HG03159 (cell line): ENCODE measurements around the gene CREBL2.
A peak's percentile ranks its signal among the peaks of the same experiment; 100 is the strongest.
"Not testable (repeated sequence)": the region's sequence is repeated elsewhere in the genome, so short reads cannot be mapped to it uniquely, and the experiment has no call there.

Experiments
- ATAC-seq: cut with Tn5 transposase; IDR thresholded peaks from one replicate; pipeline ENCODE4 v1.9.1; 2021; ENCODE audit warnings: mild to moderate bottlenecking, moderate library complexity; ENCODE audit not compliant: unreplicated experiment

The CREBL2 gene

DNA sequence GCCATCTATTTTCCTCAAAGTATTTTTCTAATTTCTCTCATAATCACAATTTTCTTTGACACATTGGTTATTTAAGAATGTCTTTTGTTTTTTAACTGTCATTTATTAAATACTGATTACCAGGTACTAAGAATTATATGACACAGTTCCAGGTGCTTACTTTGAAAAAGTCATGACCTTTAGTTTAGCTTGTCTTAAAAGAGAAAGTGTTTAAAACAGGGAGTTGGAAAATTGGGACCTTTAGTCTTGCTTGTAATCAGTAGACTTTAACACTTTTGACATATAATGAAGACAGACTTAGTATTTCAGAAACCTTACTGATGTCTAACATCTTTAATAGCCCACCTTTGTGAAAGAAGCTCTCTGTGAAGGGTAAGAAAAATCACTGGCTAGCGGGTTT, 19.2 kb downstream of the CREBL2 start:
- ATAC-seq, result no peak

- ATAC-seq, result no peak
Observed at GRCh38 chr12:12635651-12636050, 24.0 kb downstream of the CREBL2 start.

DNA sequence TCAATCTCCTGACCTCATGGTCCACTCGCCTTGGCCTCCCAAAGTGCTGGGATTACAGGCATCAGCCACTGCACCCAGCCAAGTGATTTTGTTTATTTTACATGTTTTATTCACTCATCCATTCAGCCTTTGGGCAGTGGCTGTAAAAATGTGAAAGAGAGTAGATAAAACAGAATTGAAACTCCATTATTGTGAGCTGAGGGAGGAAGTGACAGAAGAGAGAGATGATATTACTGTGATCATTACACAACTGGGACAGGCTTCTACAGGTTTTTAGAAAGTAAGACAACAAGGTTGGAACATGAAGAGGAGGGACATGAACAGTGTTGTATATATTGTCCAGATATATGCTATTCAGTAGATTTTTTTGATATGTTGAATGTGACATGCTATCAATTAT, 25.0 kb downstream of the CREBL2 start:
- peak; percentile 46 for ATAC-seq

- ATAC-seq, result not testable (repeated sequence)
Observed at GRCh38 chr12:12639995-12640394, 28.3 kb downstream of the CREBL2 start.

- no peak for ATAC-seq
Observed at GRCh38 chr12:12641650-12642049, 30.0 kb downstream of the CREBL2 start.

DNA sequence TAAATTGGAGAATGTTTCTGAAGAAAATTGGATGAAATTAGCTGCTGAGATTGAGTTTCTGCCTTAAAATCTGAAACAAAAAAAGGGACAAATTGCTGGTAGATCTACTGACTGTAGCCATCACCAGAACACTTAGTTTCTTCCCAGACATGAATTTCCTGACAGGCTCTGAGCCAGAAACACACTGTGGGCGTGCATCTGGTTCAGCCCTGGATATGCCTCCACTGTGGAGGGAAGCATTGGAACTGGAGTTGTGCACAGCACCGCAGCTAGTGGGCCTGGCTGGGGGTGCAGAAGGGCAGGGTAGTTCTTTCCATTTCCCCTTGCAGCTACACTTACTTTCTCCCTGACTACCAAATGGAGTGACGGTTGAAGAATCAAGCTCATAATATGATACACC, 31.2 kb downstream of the CREBL2 start:
- ATAC-seq, result no peak

GRCh38 chr12:12645485-12645884, 33.8 kb downstream of the CREBL2 start:
- peak; percentile 57 for ATAC-seq

DNA sequence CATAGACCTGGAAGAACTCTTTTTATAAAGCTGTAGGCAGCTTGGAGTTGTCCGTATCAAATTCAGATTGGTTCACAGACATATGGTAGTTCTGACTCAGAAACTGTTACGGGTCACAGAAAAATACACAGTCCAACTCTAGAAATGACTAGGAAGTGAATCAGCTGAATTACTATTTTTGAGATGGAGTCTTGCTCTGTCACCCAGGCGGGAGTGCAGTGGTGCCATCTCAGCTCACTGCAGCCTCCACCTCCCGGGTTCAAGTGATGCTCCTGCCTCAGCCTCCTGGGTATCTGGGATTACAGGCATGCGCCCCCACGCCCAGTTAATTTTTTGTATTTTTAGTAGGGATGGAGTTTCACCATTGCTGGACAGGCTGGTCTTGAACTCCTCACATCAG, 34.3 kb downstream of the CREBL2 start:
- ATAC-seq, result peak; percentile 66

- ATAC-seq, result no peak
Observed at GRCh38 chr12:12646483-12647072, 34.9 kb downstream of the CREBL2 start.

DNA sequence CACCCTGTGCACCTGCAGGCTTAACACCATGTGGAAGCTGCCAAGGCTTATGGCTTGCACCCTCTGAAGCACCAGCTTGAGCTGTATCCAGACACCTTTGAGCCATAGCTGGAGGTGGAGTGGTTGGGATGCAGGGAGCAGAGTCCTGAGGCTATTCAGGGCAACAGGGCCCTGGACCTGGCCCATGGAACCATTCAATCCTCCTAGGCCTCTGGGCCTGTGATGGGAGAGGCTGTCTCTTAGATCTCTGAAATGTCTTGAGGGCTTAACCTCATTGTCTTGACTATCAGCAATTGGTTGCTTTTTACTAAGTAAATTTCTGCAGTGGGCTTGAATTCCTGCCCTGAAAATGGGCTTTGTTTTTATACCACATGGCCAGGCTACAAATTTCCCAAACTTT, 36.6 kb downstream of the CREBL2 start:
- no peak for ATAC-seq

DNA sequence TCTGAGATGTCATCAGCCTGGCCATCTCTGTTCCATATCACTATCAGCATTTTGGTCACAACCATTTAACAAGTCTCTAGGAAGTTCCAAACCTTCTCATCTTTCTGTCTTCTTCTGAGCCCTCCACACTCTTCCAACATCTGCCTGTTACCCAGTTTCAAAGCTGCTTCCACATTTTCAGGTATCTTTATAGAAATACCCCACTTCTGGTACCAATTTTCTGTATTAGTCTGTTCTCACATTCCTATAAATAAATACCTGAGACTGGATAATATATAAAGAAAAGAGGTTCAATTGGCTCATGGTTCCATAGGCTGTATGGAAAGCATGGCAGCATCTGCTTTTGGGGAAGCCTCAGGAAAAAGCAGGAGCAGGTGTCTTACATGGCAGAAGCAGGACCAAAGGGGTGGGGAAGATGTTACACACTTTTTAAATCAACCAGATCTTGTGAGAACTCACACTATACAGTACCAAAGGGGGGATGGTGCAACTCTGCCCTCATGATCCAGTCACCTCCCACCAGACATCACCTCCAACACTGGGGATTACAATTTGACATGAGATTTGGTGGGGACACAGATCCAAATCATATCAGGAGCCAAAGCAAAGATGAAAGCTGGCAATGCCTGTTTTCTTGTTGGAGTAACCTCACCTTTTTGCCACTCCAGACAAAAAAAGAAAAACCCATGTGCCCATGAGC, 37.4 kb downstream of the CREBL2 start:
- no peak for ATAC-seq

DNA sequence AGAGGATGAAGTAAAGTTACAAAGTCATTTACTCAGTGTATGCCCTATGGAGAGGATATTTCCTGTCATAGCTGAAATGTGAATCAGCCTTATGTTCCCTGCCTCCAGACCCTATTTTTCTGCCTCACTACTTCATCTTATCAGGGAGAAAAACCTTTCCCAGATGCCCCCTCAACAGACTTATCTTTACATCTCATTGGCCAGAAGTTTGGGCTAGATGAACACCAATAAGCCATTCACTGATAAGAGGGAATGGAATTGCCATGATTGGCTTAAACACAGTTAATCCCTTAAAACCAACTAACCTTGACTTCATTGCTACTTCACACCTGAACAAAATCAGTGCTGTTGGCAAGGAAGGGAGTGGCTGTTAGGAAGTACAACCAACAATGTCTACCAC, 40.1 kb downstream of the CREBL2 start:
- no peak for ATAC-seq

DNA sequence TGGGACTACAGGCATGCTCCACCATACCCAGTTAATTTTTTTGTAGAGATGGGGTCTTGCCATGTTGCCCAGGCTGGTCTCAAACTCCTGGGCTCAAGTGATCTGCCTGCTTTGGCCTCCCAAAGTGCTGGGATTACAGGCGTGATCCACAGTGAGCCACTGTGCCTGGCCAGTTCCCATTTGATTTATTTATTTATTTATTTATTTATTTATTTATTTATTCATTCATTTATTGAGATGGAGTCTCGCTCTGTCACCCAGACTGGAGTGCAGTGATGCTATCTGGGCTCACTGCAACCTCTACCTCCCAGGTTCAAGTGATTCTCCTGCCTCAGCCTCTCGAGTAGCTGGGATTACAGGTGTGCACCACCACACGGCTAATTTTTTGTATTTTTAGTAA, 41.0 kb downstream of the CREBL2 start:
- ATAC-seq, result not testable (repeated sequence)

DNA sequence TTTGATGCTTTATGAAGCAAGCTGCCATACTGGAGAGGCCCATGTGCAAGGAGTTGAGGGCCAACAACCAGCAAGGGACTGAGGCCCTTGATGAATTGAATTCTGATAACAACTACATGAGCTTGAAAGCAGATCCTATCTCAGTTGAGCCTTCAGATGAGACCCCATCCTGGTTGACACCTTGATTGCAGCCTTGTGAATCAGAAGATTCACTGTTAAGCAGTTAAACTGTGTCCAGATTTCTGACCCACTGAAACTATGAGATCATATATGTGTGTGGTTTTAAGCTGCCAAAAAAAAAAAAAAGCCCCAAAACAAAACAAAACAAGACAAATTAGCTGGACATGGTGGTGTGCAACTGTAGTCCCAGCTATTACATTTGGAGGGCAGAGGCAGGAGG, 42.2 kb downstream of the CREBL2 start:
- ATAC-seq, result no peak

DNA sequence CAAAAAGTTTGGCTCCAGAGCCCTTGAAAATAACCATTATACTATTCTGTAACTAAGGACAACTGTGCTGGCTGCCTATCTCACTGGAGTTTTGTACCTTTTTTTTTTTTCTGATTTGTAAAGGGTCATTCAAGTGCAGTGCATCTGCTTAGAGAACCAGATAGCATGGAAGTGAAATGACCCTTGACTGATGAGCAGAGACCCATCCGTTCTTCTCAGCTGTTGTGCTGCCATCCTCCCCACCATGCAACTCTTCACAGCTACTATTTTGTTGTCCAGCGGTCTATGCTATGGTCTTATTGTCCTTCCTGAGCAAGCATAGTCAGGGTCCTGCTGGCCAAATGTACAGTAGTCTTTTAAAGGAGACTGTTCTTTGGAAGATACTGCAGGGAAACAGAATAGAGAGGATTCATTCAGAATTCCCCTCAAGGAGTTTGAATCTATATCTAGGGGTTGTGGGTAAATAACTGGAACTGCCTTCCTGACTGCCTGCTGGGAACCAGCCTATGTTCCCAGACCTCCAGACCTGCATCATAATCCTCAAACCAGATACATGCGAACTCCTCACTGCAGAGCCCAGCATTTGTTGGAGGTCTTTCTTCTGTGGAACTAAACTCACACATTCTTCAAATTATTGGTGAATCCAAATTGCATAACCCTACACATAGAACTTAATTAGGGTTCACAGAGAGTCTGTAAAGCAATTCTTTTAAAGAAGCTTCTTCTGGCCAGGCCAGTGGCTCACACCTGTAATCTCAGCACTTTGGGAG, 43.2 kb downstream of the CREBL2 start:
- ATAC-seq, result no peak

DNA sequence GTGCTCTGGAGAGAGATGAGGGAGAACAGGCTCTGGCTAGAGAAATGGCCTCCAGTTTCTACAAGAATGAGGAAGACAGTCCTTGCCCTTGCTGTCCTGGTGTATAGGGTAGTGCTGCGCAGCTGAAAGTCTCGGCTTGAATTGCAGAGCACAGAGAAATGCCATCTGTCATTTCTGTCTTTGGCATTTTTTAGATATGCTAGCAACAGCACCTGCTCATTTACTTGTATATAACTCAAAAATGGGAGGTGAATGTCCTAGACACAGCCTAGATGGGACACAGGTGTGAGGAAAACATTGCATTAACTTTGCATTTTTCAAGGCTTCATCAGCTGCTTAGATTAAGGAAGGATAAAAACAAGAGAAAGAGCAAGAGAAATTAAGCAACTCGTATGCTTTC, 48.5 kb downstream of the CREBL2 start:
- ATAC-seq, result no peak

- no peak for ATAC-seq
Observed at GRCh38 chr12:12661086-12661856, 49.6 kb downstream of the CREBL2 start.

- ATAC-seq, result no peak
Observed at GRCh38 chr12:12663644-12664294, 52.1 kb downstream of the CREBL2 start.

DNA sequence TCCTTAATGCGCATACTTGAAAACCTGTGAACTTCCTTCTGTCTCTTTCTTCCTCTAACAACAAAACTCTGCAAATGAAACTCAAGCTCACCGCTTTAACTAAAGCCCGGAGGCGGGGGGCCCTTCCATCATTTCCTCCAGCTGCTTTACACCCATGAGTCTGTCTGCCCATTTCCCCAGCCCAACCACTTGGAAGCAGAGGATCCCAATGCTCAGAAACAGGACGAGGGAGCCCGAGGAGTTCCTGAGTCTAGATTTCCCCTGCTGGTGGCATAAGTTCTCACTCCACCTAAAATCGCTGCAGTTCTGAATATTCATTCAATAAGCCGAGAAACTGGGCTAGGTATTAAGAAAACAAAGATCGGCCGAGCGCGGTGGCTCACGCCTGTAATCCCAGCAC, 53.5 kb downstream of the CREBL2 start:
- no peak for ATAC-seq

DNA sequence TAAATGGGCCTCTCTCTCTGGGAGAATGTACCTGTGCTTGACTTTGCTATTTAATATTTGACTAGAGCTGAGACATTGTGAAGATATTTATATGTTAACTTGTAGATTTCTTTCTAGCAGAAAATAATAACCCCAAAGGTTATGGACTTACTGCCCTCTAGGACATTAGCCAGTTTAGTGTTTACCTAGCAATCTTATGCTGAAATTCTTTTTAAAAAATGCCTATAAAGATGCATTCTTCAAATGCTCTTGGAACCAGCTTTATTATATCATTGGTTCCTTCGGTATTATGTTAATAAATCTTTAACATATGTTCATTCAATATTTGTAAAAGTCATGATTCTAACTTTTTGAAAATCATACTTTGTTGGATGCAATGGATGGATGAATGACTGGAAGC, 56.3 kb downstream of the CREBL2 start:
- ATAC-seq, result no peak

- no peak for ATAC-seq
Observed at GRCh38 chr12:12669020-12669419, 57.3 kb downstream of the CREBL2 start.
